K562 (cell line): ENCODE results near the gene KCNG1. TPM values are rescaled to one million over a fixed set of nuclear protein-coding genes. Genes with fewer than 3 reads are reported as not detected.

ENCODE experiments used
- ATAC-seq: fragments of 200-7000 bp; cut with Tn5 transposase; 3 replicates; pipeline ENCODE4 v1.9.1; 2020; ENCODE audit warnings: moderate library complexity
- BruUV-seq: library from RNA; stranded (reverse); fragments of 400-500 nt; replicated peaks from 2 replicates; lab custom pipeline; 2021; lab: Mats Ljungman, UMichigan
- CTCF ChIA-PET: fragments of 300-600 bp; formaldehyde crosslinking; extraction: SDS; loops from one replicate; lab custom pipeline; 2021; ENCODE audit warnings: low intra/inter-chr PET ratio; lab: Yijun Ruan, JAX
- POLR2A ChIA-PET: fragments of 300-600, 350-650 bp; sonication (Branson Sonifier 250); formaldehyde crosslinking; extraction: SDS; loops from one replicate; lab custom pipeline; 2021; ENCODE audit warnings: antibody characterized with exemption, inconsistent platforms; lab: Yijun Ruan, JAX
- DNase-seq, 4 experiments: peaks; one replicate each; pipeline versions ENCODE4 v3.0.0 to v3.0.0-alpha.2; 2011 to 2018; ENCODE audit warnings: low spot score in 3 of 4, mixed read lengths in 3 of 4; ENCODE audit errors: extremely low read depth in 1 of 4
- FAIRE-seq: peaks from 2 replicates; lab custom pipeline; 2011; peaks lifted over from hg19 to GRCh38; lab: Jason Lieb, UNC
- H2AFZ ChIP-seq: 2 replicates; pipeline ENCODE4 v1.6.0; 2011; ENCODE audit warnings: low read depth, low read length, control low read depth, inconsistent platforms
- H3K27ac ChIP-seq: fragments of 200-600 bp; 3 replicates; pipeline ENCODE4 v1.8.0; 2011; ENCODE audit warnings: low read depth, mild to moderate bottlenecking, control low read depth, inconsistent platforms, low read length, moderate library complexity, mixed read lengths; ENCODE audit errors: extremely low read depth
- H3K27me3 ChIP-seq, 2 experiments: fragments of 300-600 bp in 1 of 2; 2 replicates in 1 of 2; 3 replicates in 1 of 2; pipeline versions ENCODE4 v1.6.0 to v1.8.0; 2011; ENCODE audit warnings: inconsistent platforms in 2 of 2, low read length in 2 of 2, mild to moderate bottlenecking in 1 of 2, mixed read lengths in 1 of 2, moderate library complexity in 1 of 2; ENCODE audit not compliant: control insufficient read depth in 2 of 2, insufficient read depth in 2 of 2
- H3K36me3 ChIP-seq: fragments of 300-600 bp; 3 replicates; pipeline ENCODE4 v1.8.0; 2011; ENCODE audit warnings: mild to moderate bottlenecking, low read length, inconsistent platforms; ENCODE audit not compliant: control insufficient read depth, insufficient read depth
- H3K4me1 ChIP-seq, 2 experiments: fragments of 200-600 bp in 1 of 2; replicated peaks in 1 of 2; 2 replicates in 1 of 2; 3 replicates in 1 of 2; pipeline versions ENCODE4 v1.5.1 to v1.8.0; 2011; ENCODE audit warnings: inconsistent platforms in 2 of 2, low read length in 2 of 2, mild to moderate bottlenecking in 1 of 2, mixed read lengths in 1 of 2, moderate library complexity in 1 of 2; ENCODE audit not compliant: control insufficient read depth in 2 of 2, insufficient read depth in 2 of 2
- H3K4me2 ChIP-seq: 2 replicates; pipeline ENCODE4 v1.6.1; 2011; ENCODE audit warnings: low read length, control low read depth, inconsistent platforms, mixed read lengths; ENCODE audit not compliant: insufficient read depth
- H3K4me3 ChIP-seq: fragments of 200-600 bp; sonication (generic), shearing (Covaris generic); 2 replicates; pipeline ENCODE4 v1.5.1; 2016; ENCODE audit warnings: control low read depth, inconsistent platforms
- H3K79me2 ChIP-seq: fragments of 200-600 bp; 3 replicates; pipeline ENCODE4 v1.8.0; 2011; ENCODE audit warnings: low read length, inconsistent platforms; ENCODE audit not compliant: control insufficient read depth, insufficient read depth
- H3K9ac ChIP-seq, 2 experiments: 2 replicates each; pipeline versions ENCODE4 v1.6.0 to v1.6.1; 2011; ENCODE audit warnings: low read depth in 2 of 2, low read length in 2 of 2, control low read depth in 1 of 2, inconsistent platforms in 1 of 2, mild to moderate bottlenecking in 1 of 2, mixed read lengths in 1 of 2; ENCODE audit not compliant: insufficient read depth in 1 of 2
- H3K9me1 ChIP-seq: one replicate; pipeline ENCODE4 v1.6.0; 2011; ENCODE audit warnings: inconsistent platforms, mild to moderate bottlenecking, low read length, moderate library complexity; ENCODE audit not compliant: control insufficient read depth, insufficient read depth
- H3K9me3 ChIP-seq: replicated peaks from 2 replicates; pipeline ENCODE4 v1.5.1; 2011; ENCODE audit warnings: low read depth, low read length, inconsistent platforms; ENCODE audit not compliant: control insufficient read depth, insufficient read depth
- H4K20me1 ChIP-seq: replicated peaks from 2 replicates; pipeline ENCODE4 v1.6.1; 2011; ENCODE audit warnings: low read length, inconsistent platforms, mixed read lengths; ENCODE audit not compliant: control insufficient read depth, insufficient read depth
- CEBPG ChIP-seq, 3 experiments: fragments of 200-800 bp in 1 of 3; sonication (Bioruptor generic) in 1 of 3; sonication (generic) in 1 of 3; formaldehyde crosslinking in 1 of 3; IDR thresholded peaks in 2 of 3; conservative IDR thresholded peaks in 1 of 3; 2 replicates each; pipeline versions ENCODE4 v1.6.1 to v1.8.0; 2016 to 2022; ENCODE audit warnings: missing compliant biosample characterization in 2 of 3, missing genetic modification characterization in 2 of 3, mild to moderate bottlenecking in 1 of 3, missing genetic modification reagents in 1 of 3
- GTF2A2 ChIP-seq: IDR thresholded peaks from 2 replicates; pipeline ENCODE4 v1.6.1; 2016; ENCODE audit warnings: mild to moderate bottlenecking, missing genetic modification characterization, missing compliant biosample characterization
- KLF16 ChIP-seq: IDR thresholded peaks from 2 replicates; pipeline ENCODE4 v1.6.1; 2016; ENCODE audit warnings: antibody characterized with exemption
- LARP7 ChIP-seq: fragments of 450-650 bp; IDR thresholded peaks from 2 replicates; pipeline ENCODE4 v1.6.1; 2016
- MEF2A ChIP-seq: IDR thresholded peaks from 2 replicates; pipeline ENCODE4 v1.6.1; 2011; ENCODE audit warnings: low read depth, mild to moderate bottlenecking, low read length, moderate library complexity; ENCODE audit not compliant: control insufficient read depth
- NR2C1 ChIP-seq, 2 experiments: fragments of 450-650 bp; IDR thresholded peaks; 2 replicates each; pipeline ENCODE4 v1.6.1; 2017; ENCODE audit warnings: mild to moderate bottlenecking in 2 of 2, antibody characterized with exemption in 1 of 2, inconsistent platforms in 1 of 2, missing compliant biosample characterization in 1 of 2, missing genetic modification characterization in 1 of 2
- PHB2 ChIP-seq: fragments of 450-650 bp; IDR thresholded peaks from 2 replicates; pipeline ENCODE4 v1.6.1; 2017; ENCODE audit warnings: low read depth
- PURB ChIP-seq: sonication (generic); formaldehyde crosslinking; IDR thresholded peaks from 2 replicates; pipeline ENCODE4 v1.9.0; 2021; ENCODE audit warnings: low read depth, mild to moderate bottlenecking, missing genetic modification reagents
- SMAD1 ChIP-seq: fragments of 150-350 bp; IDR thresholded peaks from 2 replicates; pipeline ENCODE4 v1.6.1; 2014; ENCODE audit warnings: low read length, low read depth; ENCODE audit not compliant: partially characterized antibody
- ZNF124 ChIP-seq: sonication (generic); formaldehyde crosslinking; IDR thresholded peaks from 2 replicates; pipeline ENCODE4 v1.8.1; 2022; ENCODE audit warnings: missing genetic modification reagents
- ZNF507 ChIP-seq: conservative IDR thresholded peaks from 2 replicates; pipeline ENCODE4 v1.6.1; 2017; ENCODE audit warnings: missing genetic modification characterization, missing compliant biosample characterization
- ZNF589 ChIP-seq: fragments of 200-800 bp; sonication (Bioruptor generic); IDR thresholded peaks from 2 replicates; pipeline ENCODE4 v1.6.1; 2016; ENCODE audit warnings: low read depth, missing genetic modification characterization, missing compliant biosample characterization
- ZZZ3 ChIP-seq: fragments of 450-650 bp; IDR thresholded peaks from 2 replicates; pipeline ENCODE4 v1.6.1; 2016; ENCODE audit warnings: antibody characterized with exemption, mild to moderate bottlenecking, moderate library complexity
- WGBS: fragments of 100-300 bp; shearing (Covaris generic); methylation state at CpG from one replicate; pipeline ENCODE4 v1.1.6; 2016; ENCODE audit warnings: low coverage, mixed read lengths; ENCODE audit not compliant: insufficient coverage; ENCODE audit errors: missing lambda C conversion rate; 5-methylcytosine and 5-hydroxymethylcytosine counted together
- in situ Hi-C: fragments of 300-500 bp; cut with MboI; formaldehyde crosslinking; loops from 4 replicates; pipeline ENCODE4 v1.15.0; 2018; ENCODE audit warnings: inconsistent platforms, mixed read lengths
- intact Hi-C: fragments of 100-400 bp; cut with micrococcal nuclease; formaldehyde crosslinking; loops from 2 replicates; pipeline ENCODE4 v1.14.2; 2022
- polyA plus RNA-seq, 8 experiments: library from polyadenylated mRNA; depleted of rRNA in 4 of 8; stranded (reverse) in 5 of 8; unstranded in 3 of 8; fragments of >200 nt; fragmentation: Nextera tagmentation in 2 of 8; fragmentation: Illumina TruSeq in 1 of 8; extraction: Ambion mirVana in 2 of 8; extraction: Trizol in 1 of 8; gene quantifications; 2 replicates each; pipeline versions ENCODE4 v1.2.1 to v1.2.3, GENCODE V29; 2011 to 2014; ENCODE audit warnings: inconsistent platforms in 1 of 8, missing spikeins in 1 of 8
- total RNA-seq, 7 experiments: library from RNA; depleted of rRNA in 6 of 7; stranded (reverse); fragments of >200 nt in 6 of 7; fragmentation: Illumina TruSeq in 2 of 7; extraction: Trizol in 2 of 7; gene quantifications; 2 replicates each; pipeline versions ENCODE4 v1.2.1 to v1.2.3, GENCODE V29; 2011 to 2021; ENCODE audit warnings: low replicate concordance in 1 of 7
- TF ChIP-seq, protein P1 (sequence below): fragments of 450-650 bp; formaldehyde crosslinking; IDR thresholded peaks from 2 replicates; pipeline ENCODE4 v1.4.0; 2020; ENCODE audit warnings: mild to moderate bottlenecking, mixed read lengths

KCNG1 gene
- total and polyA plus RNA-seq, 9 of the 15 experiments (the other 6 are each of a cell fraction or from before 2014, with no cell fraction given), result 0.06 to 1.5 (median 0.22) TPM; not detected in 2

DNA sequence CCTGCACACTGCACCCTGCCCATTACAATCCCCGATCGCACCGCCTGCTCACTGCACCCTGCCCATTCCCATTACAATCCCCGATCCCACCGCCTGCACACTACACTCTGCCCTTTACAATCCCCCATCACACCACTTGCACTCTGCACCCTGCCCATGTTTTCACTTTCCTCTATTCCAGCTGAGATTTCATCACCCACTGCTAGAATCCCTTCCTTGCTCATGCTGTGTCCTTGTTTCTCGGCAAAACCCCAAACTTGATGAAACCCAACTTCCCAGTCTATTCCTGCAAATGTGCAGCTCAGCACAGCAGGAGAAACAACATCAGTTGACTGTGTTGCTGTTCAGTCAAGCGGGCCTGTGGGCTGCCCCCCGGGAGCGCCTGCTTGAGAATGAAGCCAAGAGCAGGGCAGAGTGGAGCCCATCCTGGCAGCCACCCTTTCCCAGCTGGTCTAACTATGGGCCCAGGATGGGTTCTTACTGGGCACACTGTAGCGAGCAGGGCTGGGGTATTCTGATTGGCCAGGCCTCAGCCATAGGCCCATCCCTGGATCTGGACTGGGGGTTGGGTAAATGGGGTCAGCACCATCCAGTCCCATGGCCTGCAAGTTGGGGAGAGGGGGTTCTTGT is 47.1 kb downstream of the KCNG1 start:
- ChIA-PET CTCF (no interaction called here), POLR2A (interaction anchor here (1.3 kb wide), 1 partner anchor 18 kb away, joined by 3 read pairs; the partner anchor contains the start of gene DPM1)
- Histone ChIP-seq H2AFZ (no peak overlapping the region), H4K20me1 (no peaks in the 10 kb centered on the region; the same call in 1 of the 2 replicates), H3K36me3 (no peaks in the 10 kb centered on the region), H3K9me3 (no peaks in the 10 kb centered on the region), H3K4me3 (no peak overlapping the region), H3K4me2 (no peak overlapping the region), H3K27ac (no peak overlapping the region), H3K9me1 (no peaks in the 10 kb centered on the region), H3K4me1 (peaks cover 0 to 3% of the 10 kb centered on the region in 2 experiments; a peak in 3 of 5 replicates), H3K79me2 (no peaks in the 10 kb centered on the region), H3K27me3 (peaks cover 36 to 58% of the 10 kb centered on the region in 2 experiments), H3K9ac (no peak overlapping the region)
- FAIRE-seq (no peak), ATAC-seq (no peak), DNase-seq (no peak)
- WGBS, result 2% methylated on average over 10 of the region's 10 CpGs
- TF ChIP-seq NR2C1 (IDR thresholded peaks at IDR 0.05) (no peak), NR2C1 (tag; IDR thresholded peaks at IDR 0.05) (no peak), CEBPG (CRISPR knock-in tag; IDR thresholded peaks at IDR 0.05) (0 out of 2 replicates have a peak, but pooled peaks have one; percentile 12), CEBPG (tag; conservative IDR thresholded peaks at IDR 0.05 in 1 of 2, IDR thresholded peaks at IDR 0.05 in 1 of 2) (peak in 1 of 2 experiments; percentile 26; a peak in 1 of 4 replicates)
- in situ Hi-C loops (loop anchor here (25.0 kb wide), 1 partner anchor 1111 kb away; no protein-coding TSS in a partner anchor), intact Hi-C loops (no loop called here)
- BruUV-seq, result no TSS peak

DNA sequence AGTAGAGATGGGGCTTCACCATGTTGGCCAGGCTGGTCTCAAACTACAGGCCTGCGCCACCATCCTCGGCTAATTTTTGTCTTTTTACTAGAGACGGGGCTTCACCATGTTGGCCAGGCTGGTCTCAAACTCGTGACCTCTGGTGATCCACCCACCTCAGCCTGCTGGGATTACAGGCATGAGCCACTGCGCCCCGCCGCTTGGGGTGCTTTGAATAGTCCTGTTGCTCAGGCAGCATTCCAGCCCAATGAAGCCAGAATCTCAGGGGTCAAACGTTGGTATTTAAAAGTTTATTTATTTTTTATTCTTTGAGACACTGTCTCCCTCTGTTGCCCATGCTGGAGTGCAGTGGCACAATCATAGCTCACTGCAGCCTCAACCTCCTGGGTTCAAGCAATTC is 53.0 kb downstream of the KCNG1 start:
- Histone ChIP-seq H3K27me3 (peaks cover 27 to 39% of the 10 kb centered on the region in 2 experiments), H3K4me3 (no peak overlapping the region), H2AFZ (no peak overlapping the region), H3K79me2 (no peaks in the 10 kb centered on the region), H4K20me1 (no peaks in the 10 kb centered on the region), H3K9me1 (no peaks in the 10 kb centered on the region), H3K9me3 (no peaks in the 10 kb centered on the region), H3K36me3 (no peaks in the 10 kb centered on the region), H3K27ac (no peak overlapping the region), H3K9ac (no peak overlapping the region), H3K4me1 (no peaks in the 10 kb centered on the region; a peak in 2 of 5 replicates), H3K4me2 (no peak overlapping the region)
- DNase-seq, result no peak
- WGBS, result 2% methylated on average over 8 of the region's 8 CpGs
- ChIA-PET POLR2A (interaction anchor here (0.7 kb wide), 1 partner anchor 318 kb away, joined by 3 read pairs; no protein-coding TSS in a partner anchor), CTCF (no interaction called here)
- ATAC-seq, result no peak
- BruUV-seq, result no TSS peak
- intact Hi-C loops (no loop called here), in situ Hi-C loops (no loop called here)
- no peak for FAIRE-seq
- TF ChIP-seq, protein P1, sequence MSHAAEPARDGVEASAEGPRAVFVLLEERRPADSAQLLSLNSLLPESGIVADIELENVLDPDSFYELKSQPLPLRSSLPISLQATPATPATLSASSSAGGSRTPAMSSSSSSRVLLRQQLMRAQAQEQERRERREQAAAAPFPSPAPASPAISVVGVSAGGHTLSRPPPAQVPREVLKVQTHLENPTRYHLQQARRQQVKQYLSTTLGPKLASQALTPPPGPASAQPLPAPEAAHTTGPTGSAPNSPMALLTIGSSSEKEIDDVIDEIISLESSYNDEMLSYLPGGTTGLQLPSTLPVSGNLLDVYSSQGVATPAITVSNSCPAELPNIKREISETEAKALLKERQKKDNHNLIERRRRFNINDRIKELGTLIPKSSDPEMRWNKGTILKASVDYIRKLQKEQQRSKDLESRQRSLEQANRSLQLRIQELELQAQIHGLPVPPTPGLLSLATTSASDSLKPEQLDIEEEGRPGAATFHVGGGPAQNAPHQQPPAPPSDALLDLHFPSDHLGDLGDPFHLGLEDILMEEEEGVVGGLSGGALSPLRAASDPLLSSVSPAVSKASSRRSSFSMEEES (CRISPR knock-in tag), result no peak
- TF ChIP-seq SMAD1, result no peak
- no peak for TF ChIP-seq GTF2A2 (tag)
- no peak for TF ChIP-seq ZNF589 (CRISPR knock-in tag)
- no peak for TF ChIP-seq PURB (CRISPR knock-in tag)
- no peak for TF ChIP-seq ZNF507
- TF ChIP-seq ZNF124, result no peak
- no peak for TF ChIP-seq LARP7
- TF ChIP-seq KLF16, result no peak
- TF ChIP-seq ZZZ3, result no peak
- no peak for TF ChIP-seq MEF2A
- TF ChIP-seq PHB2, result no peak
